Liver (tissue), 9 donors: Measurements from ENCODE around the gene PKD1. TPM values are rescaled to one million over a fixed set of nuclear protein-coding genes. Genes with fewer than 3 reads are reported as not detected.

Source experiments
- DNase-seq: peaks from one replicate; pipeline ENCODE4 v3.0.0-alpha.2; 2017; ENCODE audit warnings: low spot score
- H3K27ac ChIP-seq, 2 donors: one replicate each; pipeline ENCODE4 v1.7.0; 2013; ENCODE audit warnings: inconsistent platforms in 2 of 2, low read length in 2 of 2, control low read depth in 1 of 2, low read depth in 1 of 2, mild to moderate bottlenecking in 1 of 2
- H3K27me3 ChIP-seq, 4 donors: one replicate each; pipeline versions ENCODE4 v1.6.1 to v1.7.0; 2013; ENCODE audit warnings: low read length in 3 of 4, inconsistent platforms in 1 of 4, mild to moderate bottlenecking in 1 of 4, moderate library complexity in 1 of 4; ENCODE audit not compliant: control insufficient read depth in 4 of 4, insufficient read depth in 4 of 4
- H3K36me3 ChIP-seq, 4 donors: one replicate each; pipeline versions ENCODE4 v1.6.1 to v1.7.0; 2013; ENCODE audit warnings: low read length in 3 of 4, mild to moderate bottlenecking in 3 of 4, low read depth in 1 of 4, moderate library complexity in 1 of 4; ENCODE audit not compliant: control insufficient read depth in 4 of 4, insufficient read depth in 3 of 4
- H3K4me1 ChIP-seq, 4 donors: one replicate each; pipeline versions ENCODE4 v1.6.1 to v1.7.0; 2013; ENCODE audit warnings: low read length in 3 of 4, mild to moderate bottlenecking in 3 of 4, moderate library complexity in 1 of 4; ENCODE audit not compliant: control insufficient read depth in 4 of 4, insufficient read depth in 4 of 4
- H3K4me3 ChIP-seq, 3 donors: one replicate each; pipeline versions ENCODE4 v1.6.1 to v1.7.0; 2013; ENCODE audit warnings: low read length in 3 of 3, control low read depth in 1 of 3, low read depth in 1 of 3, mild to moderate bottlenecking in 1 of 3
- H3K9ac ChIP-seq, 2 donors: one replicate each; pipeline ENCODE4 v1.7.0; 2013; ENCODE audit warnings: low read length in 2 of 2, mild to moderate bottlenecking in 2 of 2, moderate library complexity in 2 of 2, control low read depth in 1 of 2, low read depth in 1 of 2
- H3K9me3 ChIP-seq, 4 donors: one replicate each; pipeline versions ENCODE4 v1.6.1 to v1.7.0; 2013; ENCODE audit warnings: low read length in 3 of 4; ENCODE audit not compliant: control insufficient read depth in 4 of 4
- EGR1 ChIP-seq, 2 donors: IDR thresholded peaks; 2 replicates each; pipeline ENCODE4 v1.6.1; 2016 to 2018; ENCODE audit warnings: antibody characterized with exemption in 2 of 2, low read depth in 2 of 2
- FOXA1 ChIP-seq: IDR thresholded peaks from 2 replicates; pipeline ENCODE4 v1.6.1; 2016; ENCODE audit warnings: antibody characterized with exemption
- GABPA ChIP-seq, 2 donors: IDR thresholded peaks in 1 of 2; conservative IDR thresholded peaks in 1 of 2; 2 replicates each; pipeline ENCODE4 v1.6.1; 2016; ENCODE audit warnings: antibody characterized with exemption in 2 of 2, mild to moderate bottlenecking in 1 of 2, moderate library complexity in 1 of 2
- JUND ChIP-seq, 2 donors: IDR thresholded peaks; 2 replicates each; pipeline ENCODE4 v1.6.1; 2016; ENCODE audit warnings: antibody characterized with exemption in 2 of 2
- NR2F2 ChIP-seq: IDR thresholded peaks from 2 replicates; pipeline ENCODE4 v1.6.1; 2016; ENCODE audit warnings: antibody characterized with exemption
- RAD21 ChIP-seq, 2 donors: IDR thresholded peaks; 2 replicates each; pipeline ENCODE4 v1.6.1; 2016; ENCODE audit warnings: antibody characterized with exemption in 2 of 2, mild to moderate bottlenecking in 2 of 2
- RXRA ChIP-seq, 2 donors: IDR thresholded peaks; 2 replicates each; pipeline ENCODE4 v1.6.1; 2017 to 2018; ENCODE audit warnings: antibody characterized with exemption in 2 of 2, mild to moderate bottlenecking in 1 of 2
- SP1 ChIP-seq: IDR thresholded peaks from 2 replicates; pipeline ENCODE4 v1.6.1; 2018; ENCODE audit warnings: antibody characterized with exemption, mild to moderate bottlenecking
- YY1 ChIP-seq: IDR thresholded peaks from 2 replicates; pipeline ENCODE4 v1.6.1; 2016; ENCODE audit warnings: antibody characterized with exemption, mild to moderate bottlenecking
- WGBS: extraction: QIAGEN DNeasy Blood & Tissue Kit; methylation state at CpG from one replicate; pipeline ENCODE4 v1.1.7; 2013; 5-methylcytosine and 5-hydroxymethylcytosine counted together
- polyA plus RNA-seq, 2 donors: library from polyadenylated mRNA; stranded (reverse) in 1 of 2; unstranded in 1 of 2; fragments of 200-250 nt in 1 of 2; fragments of >200 nt in 1 of 2; fragmentation: Nextera tagmentation in 1 of 2; extraction: Ambion mirVana in 1 of 2; gene quantifications; one replicate each; pipeline versions ENCODE4 v1.2.1 to v1.2.3, GENCODE V29; 2013 to 2015
- total RNA-seq, 2 donors: library from RNA; depleted of rRNA; stranded (reverse); fragments of >200 nt; gene quantifications; one replicate each; pipeline ENCODE4 v1.2.3, GENCODE V29; 2014
- TF ChIP-seq, protein P1 (sequence below): IDR thresholded peaks from 2 replicates; pipeline ENCODE4 v1.6.1; 2016; ENCODE audit warnings: antibody characterized with exemption
- TF ChIP-seq, protein P2 (sequence below): IDR thresholded peaks from 2 replicates; pipeline ENCODE4 v1.6.1; 2016; ENCODE audit warnings: antibody characterized with exemption, mild to moderate bottlenecking
- TF ChIP-seq, protein P3 (sequence below): fragments of 150-350 bp; IDR thresholded peaks from 2 replicates; pipeline ENCODE4 v1.5.1; 2017; ENCODE audit warnings: improper control_type of control experiment, low read depth, low read length; ENCODE audit not compliant: missing input control
- donor health status: healthy.
- donor health status: healthy.
- donor health status: healthy.
- donor health status: healthy.
- donor health status: healthy.

The PKD1 gene
- total and polyA plus RNA-seq, 4 donors: 8.0 to 58.4 (median 25.6) TPM

DNA sequence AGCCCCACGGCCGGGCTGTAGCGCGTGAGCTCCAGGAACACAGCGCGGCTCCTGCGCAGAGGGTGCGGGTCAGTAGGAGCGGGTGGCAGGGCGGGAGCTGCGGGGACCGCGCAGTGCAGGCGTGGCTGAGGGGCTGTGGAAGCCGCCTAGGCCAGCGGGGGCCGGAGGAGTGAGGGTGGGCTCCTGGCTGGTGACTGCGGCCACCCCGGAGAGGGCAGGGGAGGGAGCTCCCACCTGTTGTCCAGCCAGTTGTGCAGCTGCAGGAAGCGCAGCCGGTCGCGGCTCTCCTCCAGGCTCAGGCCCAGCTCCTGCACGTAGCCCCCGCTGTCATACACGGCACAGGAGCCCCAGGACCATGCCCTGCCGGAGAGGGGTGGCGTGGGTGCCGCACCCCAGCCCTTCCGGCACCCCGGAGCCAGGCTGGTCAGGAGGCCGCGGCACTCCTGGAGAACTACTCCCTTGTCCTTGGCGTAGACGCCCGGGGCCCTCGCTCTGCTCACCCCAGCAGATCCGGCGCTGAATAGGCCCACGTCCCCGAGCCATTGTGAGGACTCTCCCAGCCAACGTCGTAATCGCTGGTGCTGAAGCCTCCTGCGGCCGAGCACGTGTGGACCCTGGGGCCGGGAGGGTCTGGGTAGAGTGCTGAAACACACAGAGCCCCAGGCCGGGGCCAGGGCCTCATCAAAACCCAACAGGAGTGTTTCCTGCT, 44.0 kb downstream of the PKD1 start:
- peaks cover 4 to 36% (median 20%) of the 10 kb centered on the region in 4 donors for H3K36me3 ChIP-seq
- WGBS: 78% methylated on average over 49 of the region's 49 CpGs
- no peaks in the 10 kb centered on the region for H3K27me3 ChIP-seq
- TF ChIP-seq JUND (IDR thresholded peaks at IDR 0.05): no peak
- no peak for TF ChIP-seq FOXA1
- TF ChIP-seq, protein P1, sequence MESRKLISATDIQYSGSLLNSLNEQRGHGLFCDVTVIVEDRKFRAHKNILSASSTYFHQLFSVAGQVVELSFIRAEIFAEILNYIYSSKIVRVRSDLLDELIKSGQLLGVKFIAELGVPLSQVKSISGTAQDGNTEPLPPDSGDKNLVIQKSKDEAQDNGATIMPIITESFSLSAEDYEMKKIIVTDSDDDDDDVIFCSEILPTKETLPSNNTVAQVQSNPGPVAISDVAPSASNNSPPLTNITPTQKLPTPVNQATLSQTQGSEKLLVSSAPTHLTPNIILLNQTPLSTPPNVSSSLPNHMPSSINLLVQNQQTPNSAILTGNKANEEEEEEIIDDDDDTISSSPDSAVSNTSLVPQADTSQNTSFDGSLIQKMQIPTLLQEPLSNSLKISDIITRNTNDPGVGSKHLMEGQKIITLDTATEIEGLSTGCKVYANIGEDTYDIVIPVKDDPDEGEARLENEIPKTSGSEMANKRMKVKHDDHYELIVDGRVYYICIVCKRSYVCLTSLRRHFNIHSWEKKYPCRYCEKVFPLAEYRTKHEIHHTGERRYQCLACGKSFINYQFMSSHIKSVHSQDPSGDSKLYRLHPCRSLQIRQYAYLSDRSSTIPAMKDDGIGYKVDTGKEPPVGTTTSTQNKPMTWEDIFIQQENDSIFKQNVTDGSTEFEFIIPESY: no peak
- no peak for TF ChIP-seq RXRA (IDR thresholded peaks at IDR 0.05)
- TF ChIP-seq EGR1 (IDR thresholded peaks at IDR 0.05; ENCODE audit: low read depth in 2 of 2): no peak
- TF ChIP-seq, protein P2, sequence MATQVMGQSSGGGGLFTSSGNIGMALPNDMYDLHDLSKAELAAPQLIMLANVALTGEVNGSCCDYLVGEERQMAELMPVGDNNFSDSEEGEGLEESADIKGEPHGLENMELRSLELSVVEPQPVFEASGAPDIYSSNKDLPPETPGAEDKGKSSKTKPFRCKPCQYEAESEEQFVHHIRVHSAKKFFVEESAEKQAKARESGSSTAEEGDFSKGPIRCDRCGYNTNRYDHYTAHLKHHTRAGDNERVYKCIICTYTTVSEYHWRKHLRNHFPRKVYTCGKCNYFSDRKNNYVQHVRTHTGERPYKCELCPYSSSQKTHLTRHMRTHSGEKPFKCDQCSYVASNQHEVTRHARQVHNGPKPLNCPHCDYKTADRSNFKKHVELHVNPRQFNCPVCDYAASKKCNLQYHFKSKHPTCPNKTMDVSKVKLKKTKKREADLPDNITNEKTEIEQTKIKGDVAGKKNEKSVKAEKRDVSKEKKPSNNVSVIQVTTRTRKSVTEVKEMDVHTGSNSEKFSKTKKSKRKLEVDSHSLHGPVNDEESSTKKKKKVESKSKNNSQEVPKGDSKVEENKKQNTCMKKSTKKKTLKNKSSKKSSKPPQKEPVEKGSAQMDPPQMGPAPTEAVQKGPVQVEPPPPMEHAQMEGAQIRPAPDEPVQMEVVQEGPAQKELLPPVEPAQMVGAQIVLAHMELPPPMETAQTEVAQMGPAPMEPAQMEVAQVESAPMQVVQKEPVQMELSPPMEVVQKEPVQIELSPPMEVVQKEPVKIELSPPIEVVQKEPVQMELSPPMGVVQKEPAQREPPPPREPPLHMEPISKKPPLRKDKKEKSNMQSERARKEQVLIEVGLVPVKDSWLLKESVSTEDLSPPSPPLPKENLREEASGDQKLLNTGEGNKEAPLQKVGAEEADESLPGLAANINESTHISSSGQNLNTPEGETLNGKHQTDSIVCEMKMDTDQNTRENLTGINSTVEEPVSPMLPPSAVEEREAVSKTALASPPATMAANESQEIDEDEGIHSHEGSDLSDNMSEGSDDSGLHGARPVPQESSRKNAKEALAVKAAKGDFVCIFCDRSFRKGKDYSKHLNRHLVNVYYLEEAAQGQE: no peak
- TF ChIP-seq RAD21 (IDR thresholded peaks at IDR 0.05): no peak
- no peak for TF ChIP-seq YY1
- DNase-seq: no peak
- no peak overlapping the region for H3K9ac ChIP-seq
- H3K4me3 ChIP-seq: no peak overlapping the region
- peak overlapping the region in 1 of 2 donors; percentile 20 for H3K27ac ChIP-seq
- peaks cover 16 to 53% (median 36%) of the 10 kb centered on the region in 4 donors for H3K4me1 ChIP-seq
- H3K9me3 ChIP-seq: no peaks in the 10 kb centered on the region

DNA sequence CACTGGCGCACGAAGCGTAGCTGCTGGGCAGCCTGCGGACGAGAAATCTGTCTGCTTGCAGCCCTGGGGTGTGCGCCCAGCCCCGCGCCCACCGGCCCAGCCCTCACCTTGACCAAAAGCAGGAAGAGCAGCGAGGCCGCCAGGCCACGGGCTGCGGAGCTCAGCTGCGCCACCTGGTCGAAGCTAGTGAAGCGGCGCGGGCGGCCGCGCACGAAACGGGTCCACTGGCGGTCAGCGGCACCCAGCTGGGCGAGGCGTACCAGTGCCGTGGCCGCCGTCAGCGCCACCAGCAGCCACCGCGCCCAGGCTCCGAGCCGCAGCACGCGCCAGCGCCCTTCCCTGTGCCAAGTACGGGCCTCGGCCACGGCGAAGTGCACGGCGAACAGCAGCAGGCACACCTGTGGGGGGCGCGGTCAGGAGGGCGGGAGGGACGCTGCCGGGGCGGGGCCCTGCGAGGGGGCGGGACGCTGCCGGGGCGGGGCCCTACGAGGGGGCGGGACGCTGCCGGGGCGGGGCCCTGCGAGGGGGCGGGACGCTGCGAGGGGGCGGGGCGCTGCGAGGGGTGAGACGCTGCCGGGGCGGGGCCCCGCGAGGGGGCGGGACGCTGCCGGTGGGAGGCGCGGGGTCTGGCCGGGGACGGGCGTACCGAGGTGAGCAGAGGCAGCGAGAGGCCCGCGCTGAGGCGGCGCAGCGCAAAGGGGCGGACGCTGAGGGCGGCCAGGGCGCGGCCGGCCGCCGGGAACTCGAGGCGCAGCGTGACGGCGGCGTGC, 44.7 kb downstream of the PKD1 start:
- Histone ChIP-seq H3K36me3 (peaks cover 4 to 37% (median 18%) of the 10 kb centered on the region in 4 donors), H3K9me3 (no peaks in the 10 kb centered on the region), H3K27ac (peak overlapping the region; percentile 20 to 32), H3K27me3 (no peaks in the 10 kb centered on the region), H3K4me3 (no peak overlapping the region), H3K4me1 (peaks cover 16 to 59% (median 39%) of the 10 kb centered on the region in 4 donors), H3K9ac (no peak overlapping the region)
- WGBS: 48% methylated on average over 101 of the region's 101 CpGs
- DNase-seq: peak; percentile 86
- TF ChIP-seq SP1: no peak
- TF ChIP-seq, protein P3, sequence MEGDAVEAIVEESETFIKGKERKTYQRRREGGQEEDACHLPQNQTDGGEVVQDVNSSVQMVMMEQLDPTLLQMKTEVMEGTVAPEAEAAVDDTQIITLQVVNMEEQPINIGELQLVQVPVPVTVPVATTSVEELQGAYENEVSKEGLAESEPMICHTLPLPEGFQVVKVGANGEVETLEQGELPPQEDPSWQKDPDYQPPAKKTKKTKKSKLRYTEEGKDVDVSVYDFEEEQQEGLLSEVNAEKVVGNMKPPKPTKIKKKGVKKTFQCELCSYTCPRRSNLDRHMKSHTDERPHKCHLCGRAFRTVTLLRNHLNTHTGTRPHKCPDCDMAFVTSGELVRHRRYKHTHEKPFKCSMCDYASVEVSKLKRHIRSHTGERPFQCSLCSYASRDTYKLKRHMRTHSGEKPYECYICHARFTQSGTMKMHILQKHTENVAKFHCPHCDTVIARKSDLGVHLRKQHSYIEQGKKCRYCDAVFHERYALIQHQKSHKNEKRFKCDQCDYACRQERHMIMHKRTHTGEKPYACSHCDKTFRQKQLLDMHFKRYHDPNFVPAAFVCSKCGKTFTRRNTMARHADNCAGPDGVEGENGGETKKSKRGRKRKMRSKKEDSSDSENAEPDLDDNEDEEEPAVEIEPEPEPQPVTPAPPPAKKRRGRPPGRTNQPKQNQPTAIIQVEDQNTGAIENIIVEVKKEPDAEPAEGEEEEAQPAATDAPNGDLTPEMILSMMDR: peak; percentile 22
- no peak for TF ChIP-seq GABPA (IDR thresholded peaks at IDR 0.05 in 1 of 2, conservative IDR thresholded peaks at IDR 0.05 in 1 of 2)
- TF ChIP-seq RAD21 (IDR thresholded peaks at IDR 0.05): peak in 1 of 2 donors; percentile 49
- TF ChIP-seq NR2F2: no peak
- no peak for TF ChIP-seq EGR1 (IDR thresholded peaks at IDR 0.05; ENCODE audit: low read depth in 2 of 2)
